GM23248 (cell line): Measurements from ENCODE around the gene OSBPL6.

ENCODE experiments used
- EZH2 ChIP-seq: fragments of 200-600 bp; sonication (generic); IDR thresholded peaks from 2 replicates; pipeline ENCODE4 v1.6.1; 2018; ENCODE audit warnings: antibody characterized with exemption, mild to moderate bottlenecking; ENCODE audit not compliant: insufficient read depth, poor library complexity, severe bottlenecking
- EZH2phosphoT487 ChIP-seq: fragments of 200-600 bp; sonication (generic); IDR thresholded peaks from 2 replicates; pipeline ENCODE4 v1.6.1; 2018; ENCODE audit warnings: antibody characterized with exemption, moderate library complexity, mild to moderate bottlenecking, low read depth; ENCODE audit not compliant: insufficient read depth

DNA sequence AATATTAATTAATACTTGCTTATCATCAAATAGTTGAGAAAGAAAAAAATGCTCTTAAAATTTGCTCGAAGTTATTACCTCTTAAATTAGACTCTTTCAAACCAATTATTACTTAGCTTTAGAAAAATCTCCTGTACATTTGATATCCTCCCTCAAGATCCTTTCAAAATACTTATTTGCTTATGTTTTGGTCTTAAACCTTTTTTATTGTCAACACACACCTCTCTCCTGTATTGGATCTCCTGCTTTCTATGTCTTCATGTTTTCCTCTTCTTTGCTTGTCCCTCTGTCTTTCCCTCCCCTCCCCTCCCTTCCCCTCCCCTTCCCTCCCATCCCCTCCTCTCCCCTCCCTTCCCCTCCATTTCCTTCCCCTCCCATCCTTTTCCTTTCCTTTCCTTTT, 14.0 kb downstream of the OSBPL6 start:
- no peak for TF ChIP-seq EZH2
- no peak for TF ChIP-seq EZH2phosphoT487
